EH (cell line): Measurements from ENCODE around the gene CCDC83.
A peak's percentile ranks its signal among the peaks of the same experiment; 100 is the strongest.
"Not testable (repeated sequence)": the region's sequence is repeated elsewhere in the genome, so short reads cannot be mapped to it uniquely, and the experiment has no call there.

Experiments
- DNase-seq: peaks from one replicate; pipeline ENCODE4 v3.0.0-alpha.2; 2015; ENCODE audit warnings: low read depth

The CCDC83 gene

GRCh38 chr11:85941380-85941973 is 86.3 kb downstream of the CCDC83 start:
- DNase-seq = peak; percentile 73

DNA sequence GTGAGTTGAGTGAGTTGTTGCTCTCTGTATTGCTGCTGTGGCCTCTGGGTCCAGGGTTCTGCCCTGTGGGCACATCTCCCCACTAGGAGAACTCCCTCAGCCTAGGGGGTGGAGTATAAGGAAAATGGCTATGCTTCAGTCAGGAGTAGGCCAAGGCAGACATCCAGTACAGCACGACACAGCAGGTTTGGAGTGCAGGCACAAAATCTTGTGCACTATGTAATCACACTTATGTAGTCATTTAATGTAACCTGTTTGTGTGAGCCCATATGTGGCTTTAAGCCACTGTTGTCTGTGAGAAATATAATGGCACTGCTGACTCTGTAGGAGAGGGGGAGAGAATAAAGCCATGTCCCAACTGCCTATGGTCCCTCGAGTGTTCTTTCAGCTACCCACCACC is 90.1 kb downstream of the CCDC83 start:
- DNase-seq = no peak

DNA sequence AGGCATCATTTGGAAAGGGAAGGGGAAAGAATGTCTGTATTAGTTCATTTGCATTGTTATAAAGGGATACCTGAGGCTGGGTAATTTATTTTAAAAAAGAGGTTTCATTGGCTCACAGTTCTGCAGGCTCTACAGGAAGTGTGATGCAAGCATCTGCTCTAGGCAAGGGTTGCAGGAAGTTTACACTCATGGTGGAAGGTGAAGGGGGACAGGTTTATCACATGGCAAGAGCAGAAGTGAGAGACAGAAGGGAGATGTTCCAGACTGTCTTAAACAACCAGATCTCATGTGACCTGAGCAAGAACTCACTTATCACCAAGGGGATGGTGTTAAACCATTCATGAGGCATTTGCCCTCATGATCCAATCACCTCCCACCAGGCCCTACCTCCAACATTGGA is 90.6 kb downstream of the CCDC83 start:
- DNase-seq = peak; percentile 22

- peak; percentile 62 for DNase-seq
Measured at GRCh38 chr11:85946221-85946620, 91.0 kb downstream of the CCDC83 start.

- DNase-seq = peak; percentile 93
Measured at GRCh38 chr11:85947431-85948272, 92.5 kb downstream of the CCDC83 start.

DNA sequence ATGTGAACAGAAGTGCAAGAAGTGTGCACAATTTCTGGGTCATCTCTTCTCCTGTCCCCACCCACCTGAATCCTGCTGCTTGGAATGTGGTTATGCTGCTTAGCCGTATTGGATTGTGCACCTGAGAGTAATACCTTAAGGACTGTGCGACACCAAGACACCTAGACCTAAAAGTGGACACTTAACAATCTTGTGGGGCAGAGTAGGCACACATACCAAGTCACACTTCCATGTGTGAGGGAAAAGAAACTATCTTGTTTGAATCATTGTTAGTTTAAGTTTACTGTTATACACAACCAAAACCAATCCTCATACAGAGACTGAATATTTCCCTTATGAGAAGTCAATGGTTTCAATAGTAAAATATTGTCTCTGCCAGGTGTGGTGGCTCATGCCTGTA is 93.7 kb downstream of the CCDC83 start:
- DNase-seq = peak; percentile 16

DNA sequence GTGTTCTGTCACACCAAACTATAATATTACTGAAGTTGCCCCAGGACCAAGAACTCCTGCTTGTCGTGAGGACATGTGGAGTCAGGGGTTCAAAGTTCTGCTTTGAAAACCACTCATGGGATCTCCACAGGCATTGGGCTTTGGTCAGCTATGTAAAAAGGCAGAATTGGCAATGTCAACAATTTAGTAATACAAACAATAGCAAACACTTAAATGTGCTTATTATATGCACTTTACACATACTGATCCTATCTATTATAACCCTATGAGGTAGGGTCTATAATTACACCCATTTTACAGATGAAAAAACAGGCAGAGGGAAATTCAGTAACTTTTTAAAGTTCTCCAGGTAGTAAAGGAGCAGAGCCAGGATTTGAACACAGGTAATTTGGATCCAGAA is 94.6 kb downstream of the CCDC83 start:
- no peak for DNase-seq

- no peak for DNase-seq
Measured at GRCh38 chr11:85950317-85951048, 95.3 kb downstream of the CCDC83 start.

DNA sequence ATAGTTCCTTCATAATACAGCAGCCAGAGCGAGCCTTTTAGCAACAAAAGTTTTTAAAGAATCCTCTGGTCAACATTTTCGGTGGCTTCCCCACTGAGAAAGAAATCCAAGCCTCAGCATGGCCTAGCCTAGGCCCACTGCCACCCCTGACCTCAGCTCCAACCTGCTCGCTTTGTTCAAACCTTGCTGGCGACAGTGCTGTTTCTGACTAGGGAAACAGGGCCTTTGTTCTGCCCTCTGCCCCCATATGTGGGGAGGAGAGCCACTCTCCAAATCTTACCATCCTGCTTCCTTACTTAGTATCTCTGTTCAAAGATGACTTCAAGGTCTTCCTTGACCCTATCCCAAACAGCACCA is 95.8 kb downstream of the CCDC83 start:
- no peak for DNase-seq

DNA sequence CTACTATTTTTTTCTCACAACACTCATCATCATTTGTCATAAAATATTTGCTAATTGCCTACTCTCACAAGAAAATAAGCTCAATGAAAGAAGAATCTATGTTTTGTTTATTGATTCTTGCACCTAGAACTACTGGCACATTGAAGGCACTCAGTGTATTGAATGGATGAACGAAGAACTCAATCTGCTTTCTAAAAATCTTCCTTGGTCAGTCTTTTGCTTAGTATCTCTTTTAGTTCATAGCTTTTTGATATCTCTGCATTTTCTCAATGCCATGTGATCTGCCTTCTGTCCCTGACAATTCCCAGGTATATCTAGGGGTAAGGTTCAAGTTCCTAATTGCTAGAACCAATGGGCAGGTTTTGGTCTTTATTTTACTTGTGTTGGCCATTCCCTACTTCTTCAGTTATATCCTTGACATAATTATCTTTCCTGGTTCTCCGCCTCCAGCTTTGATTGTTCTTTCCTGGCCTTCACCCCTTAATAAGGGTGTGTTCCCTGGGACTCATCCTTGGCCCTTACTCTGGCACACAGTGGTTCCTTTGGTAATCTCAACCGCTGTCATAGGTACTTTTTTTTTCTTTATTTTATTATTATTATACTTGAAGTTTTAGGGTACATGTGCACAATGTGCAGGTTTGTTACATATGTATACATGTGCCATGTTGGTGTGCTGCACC is 96.4 kb downstream of the CCDC83 start:
- no peak for DNase-seq

- not testable (repeated sequence) for DNase-seq
Measured at GRCh38 chr11:85952108-85952485, 96.9 kb downstream of the CCDC83 start.

DNA sequence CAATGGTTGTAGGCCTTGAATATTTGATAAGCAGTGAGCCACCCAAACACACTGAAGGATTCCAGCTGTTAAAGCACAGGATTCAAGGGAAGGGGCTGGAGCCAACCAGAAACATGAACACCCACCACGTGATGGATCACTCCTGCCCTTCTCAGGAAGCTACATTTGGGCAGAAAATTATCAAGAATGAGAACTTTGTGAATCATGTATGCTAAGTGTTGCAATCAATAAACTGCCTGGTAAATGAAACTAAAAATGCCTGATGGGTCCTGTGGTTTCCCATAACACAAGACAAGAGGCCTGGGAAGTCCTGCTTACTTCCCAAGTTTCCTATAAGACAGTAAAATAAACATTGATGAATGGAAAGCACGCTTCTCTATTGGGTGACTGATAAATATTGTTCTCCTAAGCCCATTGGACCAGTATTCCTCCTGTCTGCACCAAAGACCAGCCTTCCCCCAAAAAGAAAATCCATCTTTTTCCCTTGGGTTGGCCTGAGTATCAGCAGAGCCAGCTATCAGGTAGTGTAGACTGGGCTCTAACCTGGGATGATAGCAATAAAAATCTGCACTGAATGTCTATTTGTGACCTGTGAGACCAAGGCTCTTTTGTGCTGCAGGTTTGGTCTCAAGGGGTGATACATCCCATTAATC is 98.4 kb downstream of the CCDC83 start:
- DNase-seq = peak; percentile 57

DNA sequence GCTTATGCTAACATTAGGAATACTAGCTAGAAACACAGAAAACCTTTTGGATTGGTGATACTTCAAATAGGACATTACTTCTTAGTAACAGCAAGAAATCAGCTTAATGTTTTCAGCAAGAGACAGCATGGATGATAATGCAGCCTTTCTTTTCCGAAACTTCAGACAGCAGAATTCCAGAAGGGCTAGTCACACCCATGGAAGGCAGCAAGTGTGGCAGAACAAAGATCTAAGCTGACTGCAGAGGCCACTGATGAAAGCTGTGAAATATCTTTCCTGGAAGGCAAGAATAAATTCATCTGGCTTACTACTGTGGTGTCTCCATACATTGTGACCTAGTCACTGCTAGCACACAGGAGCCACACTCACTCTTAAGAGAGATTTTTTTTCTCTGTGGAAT is 100.3 kb downstream of the CCDC83 start:
- peak; percentile 83 for DNase-seq

DNA sequence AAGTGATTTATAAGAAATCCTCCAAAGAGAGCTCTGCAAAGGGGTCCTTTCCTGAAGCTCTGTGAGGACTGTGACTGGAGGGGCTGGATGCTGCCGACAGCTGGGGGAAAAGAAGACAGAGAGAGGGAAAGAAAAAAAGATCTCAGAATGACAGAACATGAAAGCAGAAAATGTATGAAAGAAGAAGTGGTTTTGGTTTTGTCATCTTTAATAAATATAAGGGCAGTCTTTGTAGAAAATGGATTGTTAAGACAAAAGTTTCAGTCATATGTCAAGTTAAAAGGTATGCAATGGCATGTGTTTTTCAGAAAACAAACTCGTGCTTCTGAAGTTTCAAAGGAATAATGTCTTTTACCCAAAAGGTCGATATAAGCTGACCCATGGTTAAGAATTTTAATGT is 105.5 kb downstream of the CCDC83 start:
- DNase-seq = no peak

DNA sequence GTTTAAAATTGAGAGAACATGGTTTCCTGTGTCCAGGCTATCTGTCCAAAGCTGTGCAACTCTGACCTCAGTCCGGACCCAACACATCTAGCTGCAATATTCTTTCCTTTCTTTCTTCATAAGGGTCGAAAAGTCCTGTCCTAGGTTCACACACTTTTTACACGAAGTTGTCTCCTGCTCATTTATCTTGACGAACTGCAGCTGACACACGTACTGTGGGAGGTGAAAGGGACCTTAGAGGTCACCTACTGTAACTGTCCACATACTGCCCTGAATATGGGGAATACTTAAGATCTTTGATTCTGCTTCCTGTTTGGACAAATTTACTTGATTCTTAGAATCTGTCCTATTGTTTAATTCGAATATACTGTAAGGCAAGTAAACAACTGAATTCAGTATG is 105.9 kb downstream of the CCDC83 start:
- DNase-seq = no peak

DNA sequence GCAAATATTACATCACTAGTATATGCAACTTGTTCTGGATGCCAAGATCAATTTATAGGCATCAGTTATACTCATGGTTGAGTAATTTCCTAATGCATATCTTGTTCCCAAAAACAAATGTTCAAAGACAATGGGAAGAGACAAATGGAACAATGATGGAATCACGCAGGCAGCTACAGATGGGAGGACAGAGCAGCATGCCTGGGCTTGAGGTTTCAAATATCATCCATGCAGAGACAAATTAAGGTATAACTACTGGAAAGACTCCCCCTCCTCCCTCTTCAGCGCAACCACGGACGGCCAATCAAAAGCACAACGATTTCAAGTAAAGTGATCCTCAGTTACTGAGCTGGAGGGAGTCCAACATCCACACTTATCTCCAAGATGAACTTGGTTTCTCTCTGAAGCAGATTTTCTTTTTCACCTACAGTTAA is 106.8 kb downstream of the CCDC83 start:
- no peak for DNase-seq

DNA sequence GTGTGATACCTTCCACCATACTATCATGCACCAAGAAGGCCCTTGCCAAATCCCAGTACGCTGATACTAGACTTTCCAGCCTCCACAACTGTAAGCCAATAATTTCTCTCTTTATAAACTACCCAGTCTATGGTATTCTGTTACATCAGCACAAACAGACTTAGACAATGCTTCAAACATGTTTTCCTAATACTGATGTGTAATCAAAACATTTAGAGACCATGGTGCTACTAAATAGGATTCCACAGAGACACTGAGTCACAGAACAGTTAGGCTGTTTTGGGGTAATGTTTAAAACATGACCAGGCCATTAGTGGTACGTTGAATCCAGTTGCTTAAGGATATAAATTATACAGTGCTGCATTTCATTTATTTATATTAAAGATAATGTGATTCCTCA is 110.0 kb downstream of the CCDC83 start:
- DNase-seq = peak; percentile 44

GRCh38 chr11:85967457-85967856 is 112.3 kb downstream of the CCDC83 start:
- DNase-seq = no peak
